HG03460 (cell line): Measurements from ENCODE around the gene WNT3A.

Experiments
- ATAC-seq: cut with Tn5 transposase; IDR thresholded peaks from one replicate; pipeline ENCODE4 v1.9.1; 2021; ENCODE audit not compliant: unreplicated experiment

WNT3A gene

GRCh38 chr1:227999056-227999930 lies 7.5 kb upstream of the WNT3A start:
- ATAC-seq: peak; percentile 85

- ATAC-seq: no peak
Measured at GRCh38 chr1:228000416-228000815, 6.4 kb upstream of the WNT3A start.

- no peak for ATAC-seq
Measured at GRCh38 chr1:228000836-228001563, 5.8 kb upstream of the WNT3A start.

GRCh38 chr1:228001738-228002535 lies 4.9 kb upstream of the WNT3A start:
- no peak for ATAC-seq

DNA sequence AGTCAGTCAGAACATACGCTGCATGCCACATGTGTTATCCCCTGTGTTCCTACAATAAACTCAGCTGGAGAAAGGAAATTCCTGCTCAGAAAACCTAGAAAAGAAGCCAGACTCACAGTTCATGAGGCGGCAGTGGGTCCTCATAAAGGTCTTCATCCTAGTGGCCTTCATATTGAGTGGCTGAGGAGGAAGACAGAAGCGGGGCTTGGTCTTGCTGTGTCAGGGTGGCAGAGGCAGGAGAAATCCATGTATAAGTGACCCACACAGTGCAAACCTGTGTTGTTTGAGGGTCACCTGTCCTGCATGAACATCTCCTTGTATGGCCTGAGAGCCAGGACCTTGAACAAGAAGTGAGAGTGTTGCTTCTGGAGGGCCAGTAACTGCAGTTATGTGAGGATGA lies 4.0 kb upstream of the WNT3A start:
- ATAC-seq: no peak

GRCh38 chr1:228003461-228004330 lies 3.1 kb upstream of the WNT3A start:
- ATAC-seq: no peak

- peak; percentile 52 for ATAC-seq
Measured at GRCh38 chr1:228004331-228004855, 2.4 kb upstream of the WNT3A start.

DNA sequence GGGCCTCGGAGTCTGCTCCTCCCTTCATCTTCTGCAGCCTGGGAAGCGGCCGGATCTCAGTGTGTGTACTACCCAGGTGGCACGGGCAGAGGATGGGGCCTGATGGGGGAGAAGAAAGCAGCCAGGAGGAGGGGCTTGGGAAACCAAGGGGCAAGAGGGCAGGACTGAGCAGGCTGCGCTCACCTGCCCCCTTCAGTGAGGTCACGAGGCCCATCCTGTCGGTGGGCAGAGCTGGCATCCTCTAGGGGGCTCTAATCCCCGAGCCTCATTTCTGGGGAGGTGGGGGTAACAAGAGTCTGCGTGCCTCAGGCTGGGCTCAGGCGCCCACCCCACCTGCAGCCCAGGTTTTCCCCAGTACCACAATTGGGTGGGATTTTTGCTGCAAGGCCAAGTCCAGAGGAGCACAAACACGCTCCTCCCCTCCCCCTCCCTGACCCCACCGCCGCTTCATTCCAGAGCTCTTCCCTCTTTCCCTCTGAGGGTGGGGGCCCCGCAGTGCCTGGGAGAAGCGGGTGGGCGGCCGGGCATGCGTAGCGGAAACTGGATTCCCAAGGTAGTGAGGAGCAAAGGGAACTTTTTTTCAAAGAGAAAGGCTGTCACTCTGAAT lies 1.8 kb upstream of the WNT3A start:
- no peak for ATAC-seq

DNA sequence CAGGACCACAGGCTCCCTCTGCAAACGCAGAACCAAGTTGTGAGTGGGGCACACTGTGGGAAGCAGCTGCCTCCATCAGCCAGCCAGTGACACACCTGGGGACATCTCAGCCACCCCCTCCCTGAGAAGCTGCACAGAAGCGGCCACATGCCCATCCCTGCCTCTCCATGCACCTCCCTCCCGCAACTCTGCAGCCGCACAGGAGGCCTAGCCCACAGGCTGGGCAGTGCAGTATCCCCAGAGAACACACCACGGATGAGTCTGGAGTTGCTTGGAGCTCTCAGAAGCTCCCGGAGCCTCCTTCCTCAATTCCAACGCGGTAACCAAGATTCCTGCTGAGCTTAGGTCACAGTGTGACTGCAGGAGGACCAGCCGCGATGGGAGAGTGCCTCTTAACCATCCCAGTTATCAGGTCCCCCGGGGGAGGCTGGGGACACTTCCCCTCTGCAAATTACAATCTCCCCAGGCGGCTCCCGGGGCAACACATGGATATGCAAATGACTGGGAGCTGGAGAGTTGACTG lies 1.2 kb upstream of the WNT3A start:
- no peak for ATAC-seq

DNA sequence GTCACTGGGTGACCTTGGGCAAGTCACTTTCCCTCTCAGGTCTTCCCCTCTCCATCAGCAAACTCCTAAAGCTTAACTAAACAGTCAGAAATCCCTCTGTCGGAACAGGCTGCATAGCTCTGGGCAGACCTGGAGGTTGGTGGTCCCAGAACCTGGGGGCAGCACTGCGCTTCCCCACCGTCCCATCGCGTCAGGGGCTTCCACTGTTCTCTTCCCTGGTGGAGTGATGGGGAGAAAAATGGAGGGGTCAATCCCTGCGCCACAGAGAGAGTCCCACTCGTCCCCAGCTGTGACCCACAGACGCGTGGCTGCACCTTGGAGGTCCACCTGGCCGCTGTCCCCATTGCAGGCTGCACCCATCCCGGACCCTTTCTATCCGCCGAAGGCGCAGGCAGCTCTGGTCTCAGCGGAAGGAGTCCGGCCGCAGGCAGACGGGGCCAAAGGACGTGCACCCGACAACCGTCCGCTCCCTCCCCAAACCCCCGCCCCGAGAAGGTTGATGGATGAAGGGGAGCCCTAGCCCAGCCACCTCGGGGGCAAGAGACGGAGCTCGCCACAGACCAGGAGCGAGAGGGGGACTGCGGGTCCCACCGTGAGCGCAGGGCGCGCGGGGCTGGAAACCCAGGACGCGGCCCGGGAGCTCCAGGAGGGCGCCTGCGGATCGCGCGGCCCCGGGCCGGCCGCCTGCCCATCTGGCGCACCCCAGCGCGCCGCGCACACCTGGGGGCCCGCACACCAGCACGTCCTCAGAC lies 588 bp upstream of the WNT3A start:
- no peak for ATAC-seq

DNA sequence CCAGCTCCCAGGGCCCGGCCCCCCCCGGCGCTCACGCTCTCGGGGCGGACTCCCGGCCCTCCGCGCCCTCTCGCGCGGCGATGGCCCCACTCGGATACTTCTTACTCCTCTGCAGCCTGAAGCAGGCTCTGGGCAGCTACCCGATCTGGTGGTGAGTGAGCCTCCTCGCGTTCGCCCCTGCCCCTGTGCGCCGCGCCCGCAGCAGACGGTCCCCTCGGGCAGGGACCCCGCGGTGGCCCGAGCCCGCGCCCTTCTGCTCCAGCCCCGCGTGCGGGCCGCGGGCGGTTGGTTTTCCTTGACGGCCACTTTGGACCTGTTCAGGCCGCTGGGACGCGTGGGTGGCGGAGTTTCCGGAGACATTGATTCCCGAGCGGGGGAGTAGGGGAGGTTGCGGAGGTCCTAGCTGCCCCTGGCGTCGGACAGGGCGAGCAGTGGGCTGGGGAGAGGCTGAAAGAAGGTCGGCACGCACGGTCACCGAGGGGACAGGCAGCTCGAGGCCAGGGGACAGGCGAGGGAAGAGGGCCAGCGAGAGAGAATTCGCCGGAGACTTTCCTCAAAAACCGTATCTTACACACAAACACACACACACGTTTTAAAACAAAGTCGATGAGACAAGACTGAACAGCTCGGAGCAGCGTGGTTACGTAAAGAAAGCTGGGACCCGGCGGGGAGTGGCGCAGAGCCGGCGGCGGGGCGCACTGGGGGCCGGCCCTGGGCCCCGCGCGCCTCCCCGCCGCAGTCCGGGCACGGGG lies 427 bp downstream of the WNT3A start:
- ATAC-seq: no peak

DNA sequence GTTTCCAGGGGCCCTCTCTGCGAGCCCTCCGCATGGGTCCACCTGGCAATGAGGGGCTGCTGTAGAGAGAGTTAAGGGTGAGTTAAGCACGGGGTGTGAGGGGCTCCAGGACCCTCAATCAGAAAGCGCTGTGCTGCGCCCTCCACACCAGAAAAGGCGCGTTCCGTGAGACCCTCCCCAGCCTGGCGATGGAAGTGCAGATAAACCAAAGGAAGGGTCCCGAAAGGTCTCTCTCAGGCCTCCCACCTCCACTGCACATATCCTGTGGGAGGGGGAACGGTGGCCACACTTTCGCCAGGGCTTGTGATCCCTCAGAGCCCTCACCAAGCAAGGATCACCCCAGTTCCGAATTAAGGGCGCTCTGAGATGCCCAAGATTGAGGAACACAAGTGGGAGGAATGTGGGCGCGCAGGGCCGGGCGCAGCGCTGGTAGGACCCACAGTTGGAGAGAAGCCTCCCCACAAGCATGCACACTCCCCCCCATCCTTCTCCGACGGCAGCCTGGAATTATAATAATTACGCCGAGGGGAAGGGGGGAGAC lies 1.1 kb downstream of the WNT3A start:
- ATAC-seq: no peak

- ATAC-seq: no peak
Measured at GRCh38 chr1:228008391-228009115, 1.8 kb downstream of the WNT3A start.

DNA sequence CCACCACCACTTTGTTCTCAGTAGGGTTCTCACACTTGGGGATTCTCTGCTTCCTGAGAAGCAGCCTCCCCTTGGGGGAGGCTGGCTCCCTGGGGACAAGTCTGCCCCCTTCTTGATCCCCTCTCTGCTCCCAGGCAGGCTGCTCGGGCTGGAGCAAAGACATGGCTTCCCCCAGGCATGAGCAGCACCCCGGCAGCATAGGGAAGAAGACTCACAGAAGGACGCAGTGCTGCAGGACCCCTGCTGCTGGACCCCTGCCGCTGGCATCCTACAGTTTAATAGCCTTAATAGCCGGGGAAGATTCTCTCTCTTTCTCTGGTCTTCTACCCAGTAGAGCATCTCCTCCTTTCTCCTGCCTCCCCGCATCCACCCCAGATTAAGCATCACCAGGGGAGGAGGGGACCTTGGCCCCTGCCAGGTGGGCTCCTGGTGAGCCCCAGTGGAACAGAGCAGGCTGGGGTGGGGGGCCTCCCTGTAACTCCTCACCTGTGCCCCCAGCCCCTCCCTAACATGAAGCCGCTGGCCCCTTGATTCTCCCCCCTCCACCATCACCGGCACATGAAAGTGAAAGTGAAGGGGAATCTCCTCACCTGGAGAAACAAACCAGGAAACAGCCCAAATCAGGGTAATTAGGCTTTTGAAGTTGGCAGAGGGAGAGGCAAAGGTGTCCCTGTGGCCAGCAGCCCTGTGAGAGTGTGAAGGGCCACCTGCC lies 2.5 kb downstream of the WNT3A start:
- no peak for ATAC-seq

DNA sequence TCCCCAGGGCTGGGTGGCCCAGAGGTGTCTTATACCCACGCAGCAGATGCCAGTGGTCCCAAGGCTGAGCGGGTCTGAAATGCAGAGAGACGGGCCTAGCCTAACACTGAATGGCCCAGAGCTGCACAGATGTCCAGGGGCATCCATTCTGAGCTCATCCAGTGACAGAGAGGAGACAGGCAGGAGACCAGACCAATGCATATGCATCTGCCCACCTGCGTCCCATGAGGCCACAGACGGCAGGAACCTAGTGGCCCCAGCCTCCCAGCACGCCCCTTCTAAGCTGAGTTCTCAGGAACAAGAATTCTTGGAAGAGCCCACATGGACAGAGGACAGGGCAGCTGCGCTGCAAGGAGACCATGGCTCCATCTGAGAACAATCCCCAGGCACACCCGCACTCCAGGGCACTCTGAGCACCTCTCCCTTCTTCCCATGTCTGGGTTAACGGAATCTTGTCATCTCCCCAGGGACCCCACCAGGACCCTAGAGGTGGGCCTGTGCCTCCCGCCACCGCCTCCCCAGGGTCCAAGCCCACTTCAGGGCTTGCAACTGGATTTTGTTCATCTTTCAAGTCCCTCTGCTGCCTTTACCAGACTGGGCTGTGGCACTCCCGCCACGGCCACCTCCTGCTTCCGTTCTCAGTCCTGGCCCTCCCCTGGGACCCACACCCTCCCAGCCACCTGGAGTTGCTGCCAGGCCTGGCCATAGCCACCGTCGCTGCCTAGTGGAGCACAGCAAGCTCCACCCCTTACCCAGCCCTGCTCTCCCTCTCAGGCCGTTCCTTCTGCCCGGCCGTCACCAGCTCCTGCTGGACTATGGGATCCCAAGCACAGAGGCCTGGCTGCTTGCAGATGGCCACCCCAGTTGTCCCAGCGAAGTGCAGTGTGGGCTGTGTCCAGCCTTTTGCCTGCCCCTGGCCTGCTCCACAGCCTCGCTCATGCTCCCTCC lies 3.3 kb downstream of the WNT3A start:
- ATAC-seq: peak; percentile 51

DNA sequence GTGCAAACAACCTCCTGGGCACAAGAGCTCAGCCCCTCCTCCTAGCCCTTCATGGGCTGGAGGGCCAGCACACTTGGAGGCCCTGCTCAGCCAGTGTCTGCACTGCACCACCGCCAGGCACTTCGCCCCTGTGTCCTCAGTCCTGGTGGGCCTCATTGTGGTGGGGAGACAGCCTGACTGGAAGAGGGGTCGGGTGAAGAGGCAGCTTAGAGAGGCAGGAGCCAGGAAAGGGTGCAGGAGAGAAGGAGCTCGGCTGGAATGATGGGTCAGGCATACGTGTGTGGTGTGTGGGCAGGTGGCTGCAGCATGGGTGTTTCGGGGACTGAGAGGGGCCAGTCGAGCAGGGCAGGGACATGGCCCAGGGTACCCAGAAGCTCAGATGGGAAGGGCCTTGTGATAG lies 4.1 kb downstream of the WNT3A start:
- ATAC-seq: no peak
